ENCODE data around the gene LMX1B.

DNA sequence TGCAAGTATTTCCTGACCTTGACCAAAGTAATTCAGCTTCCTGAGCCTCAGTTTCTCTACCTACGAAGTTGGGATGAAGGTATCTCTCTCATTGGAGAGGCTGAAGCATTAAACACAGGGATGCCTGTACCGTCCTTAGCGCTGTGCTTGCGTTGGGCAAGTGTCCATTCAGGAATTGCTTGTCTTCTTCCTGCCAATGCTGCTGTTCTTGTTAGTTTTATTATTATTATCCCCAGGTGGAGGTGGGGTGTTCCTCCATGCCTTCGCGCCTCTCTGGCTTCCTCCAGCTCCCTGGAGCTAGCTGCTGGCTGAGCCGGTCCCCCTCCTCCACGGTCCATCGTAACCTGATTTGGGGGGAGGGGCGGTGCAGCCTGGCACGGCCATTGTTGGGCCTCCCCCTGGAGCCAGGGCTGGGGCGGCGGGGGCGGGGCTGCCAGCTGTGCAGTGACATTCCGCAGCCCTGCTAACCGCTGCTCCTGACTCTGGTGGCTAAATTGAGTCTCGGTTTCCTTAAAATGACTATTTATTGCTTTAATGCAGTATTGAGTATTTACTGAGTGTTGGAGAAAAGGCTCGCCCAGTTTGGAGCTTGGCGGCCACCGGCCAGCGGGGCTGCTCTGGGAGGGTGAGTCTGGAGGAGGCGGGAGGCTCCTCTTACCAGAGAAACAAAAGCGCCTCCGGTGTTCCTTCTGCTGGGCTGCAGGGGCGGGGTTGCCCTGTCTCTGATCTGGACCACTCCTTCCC is 51.3 kb downstream of the LMX1B start:
- TF ChIP-seq SIN3A (IDR thresholded peaks at IDR 0.05; ENCODE audit: low read depth) (no peak), EZH2phosphoT487 (IDR thresholded peaks at IDR 0.05; ENCODE audit: borderline replicate concordance) (no peak), TCF7L2 (IDR thresholded peaks at IDR 0.05; ENCODE audit: borderline replicate concordance, extremely low read depth, insufficient read depth, insufficient read length) (no peak), SRF (IDR thresholded peaks at IDR 0.05; ENCODE audit: low read depth) (no peak), JUND (IDR thresholded peaks at IDR 0.05) (no peak), EGR1 (IDR thresholded peaks at IDR 0.05; ENCODE audit: low read depth) (no peak), POLR2A (IDR thresholded peaks at IDR 0.05; ENCODE audit: borderline replicate concordance, extremely low read depth, insufficient read depth, insufficient read length) (no peak), POLR2AphosphoS5 (IDR thresholded peaks at IDR 0.05; ENCODE audit: low read depth, low read length) (no peak), ZNF274 (IDR thresholded peaks at IDR 0.05; ENCODE audit: low read depth, low read length) (no peak), RAD21 (IDR thresholded peaks at IDR 0.05; ENCODE audit: low read depth) (no peak)
- TF ChIP-seq, protein P1, sequence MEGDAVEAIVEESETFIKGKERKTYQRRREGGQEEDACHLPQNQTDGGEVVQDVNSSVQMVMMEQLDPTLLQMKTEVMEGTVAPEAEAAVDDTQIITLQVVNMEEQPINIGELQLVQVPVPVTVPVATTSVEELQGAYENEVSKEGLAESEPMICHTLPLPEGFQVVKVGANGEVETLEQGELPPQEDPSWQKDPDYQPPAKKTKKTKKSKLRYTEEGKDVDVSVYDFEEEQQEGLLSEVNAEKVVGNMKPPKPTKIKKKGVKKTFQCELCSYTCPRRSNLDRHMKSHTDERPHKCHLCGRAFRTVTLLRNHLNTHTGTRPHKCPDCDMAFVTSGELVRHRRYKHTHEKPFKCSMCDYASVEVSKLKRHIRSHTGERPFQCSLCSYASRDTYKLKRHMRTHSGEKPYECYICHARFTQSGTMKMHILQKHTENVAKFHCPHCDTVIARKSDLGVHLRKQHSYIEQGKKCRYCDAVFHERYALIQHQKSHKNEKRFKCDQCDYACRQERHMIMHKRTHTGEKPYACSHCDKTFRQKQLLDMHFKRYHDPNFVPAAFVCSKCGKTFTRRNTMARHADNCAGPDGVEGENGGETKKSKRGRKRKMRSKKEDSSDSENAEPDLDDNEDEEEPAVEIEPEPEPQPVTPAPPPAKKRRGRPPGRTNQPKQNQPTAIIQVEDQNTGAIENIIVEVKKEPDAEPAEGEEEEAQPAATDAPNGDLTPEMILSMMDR (IDR thresholded peaks at IDR 0.05 in 2 of 3, conservative IDR thresholded peaks at IDR 0.05 in 1 of 3; ENCODE audit: borderline replicate concordance in 1 of 3, insufficient read depth in 1 of 3, low read depth in 2 of 3, low read length in 2 of 3), result no peak
- TF ChIP-seq, protein P2, sequence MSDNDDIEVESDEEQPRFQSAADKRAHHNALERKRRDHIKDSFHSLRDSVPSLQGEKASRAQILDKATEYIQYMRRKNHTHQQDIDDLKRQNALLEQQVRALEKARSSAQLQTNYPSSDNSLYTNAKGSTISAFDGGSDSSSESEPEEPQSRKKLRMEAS (IDR thresholded peaks at IDR 0.05), result no peak
- TF ChIP-seq, protein P3, sequence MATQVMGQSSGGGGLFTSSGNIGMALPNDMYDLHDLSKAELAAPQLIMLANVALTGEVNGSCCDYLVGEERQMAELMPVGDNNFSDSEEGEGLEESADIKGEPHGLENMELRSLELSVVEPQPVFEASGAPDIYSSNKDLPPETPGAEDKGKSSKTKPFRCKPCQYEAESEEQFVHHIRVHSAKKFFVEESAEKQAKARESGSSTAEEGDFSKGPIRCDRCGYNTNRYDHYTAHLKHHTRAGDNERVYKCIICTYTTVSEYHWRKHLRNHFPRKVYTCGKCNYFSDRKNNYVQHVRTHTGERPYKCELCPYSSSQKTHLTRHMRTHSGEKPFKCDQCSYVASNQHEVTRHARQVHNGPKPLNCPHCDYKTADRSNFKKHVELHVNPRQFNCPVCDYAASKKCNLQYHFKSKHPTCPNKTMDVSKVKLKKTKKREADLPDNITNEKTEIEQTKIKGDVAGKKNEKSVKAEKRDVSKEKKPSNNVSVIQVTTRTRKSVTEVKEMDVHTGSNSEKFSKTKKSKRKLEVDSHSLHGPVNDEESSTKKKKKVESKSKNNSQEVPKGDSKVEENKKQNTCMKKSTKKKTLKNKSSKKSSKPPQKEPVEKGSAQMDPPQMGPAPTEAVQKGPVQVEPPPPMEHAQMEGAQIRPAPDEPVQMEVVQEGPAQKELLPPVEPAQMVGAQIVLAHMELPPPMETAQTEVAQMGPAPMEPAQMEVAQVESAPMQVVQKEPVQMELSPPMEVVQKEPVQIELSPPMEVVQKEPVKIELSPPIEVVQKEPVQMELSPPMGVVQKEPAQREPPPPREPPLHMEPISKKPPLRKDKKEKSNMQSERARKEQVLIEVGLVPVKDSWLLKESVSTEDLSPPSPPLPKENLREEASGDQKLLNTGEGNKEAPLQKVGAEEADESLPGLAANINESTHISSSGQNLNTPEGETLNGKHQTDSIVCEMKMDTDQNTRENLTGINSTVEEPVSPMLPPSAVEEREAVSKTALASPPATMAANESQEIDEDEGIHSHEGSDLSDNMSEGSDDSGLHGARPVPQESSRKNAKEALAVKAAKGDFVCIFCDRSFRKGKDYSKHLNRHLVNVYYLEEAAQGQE (IDR thresholded peaks at IDR 0.05; ENCODE audit: low read depth), result no peak

Data from HCT116 (cell line).